Naive B cell (primary cell): ENCODE data around the gene SRBD1. TPM values are rescaled to one million over a fixed set of nuclear protein-coding genes. Genes with fewer than 3 reads are reported as not detected.
A peak's percentile ranks its signal among the peaks of the same experiment; 100 is the strongest.

Experiments
- ATAC-seq, 2 donors: fragments of 150-1000 bp; cut with Tn5 transposase; 2 replicates each; pipeline ENCODE4 v1.10.0; 2021; ENCODE audit warnings: low read depth in 2 of 2, mild to moderate bottlenecking in 2 of 2, moderate library complexity in 2 of 2
- DNase-seq: peaks from one replicate; pipeline ENCODE4 v3.0.0; 2022
- H3K27ac Mint-ChIP-seq, 6 donors: one replicate each; pipeline ENCODE4 v1.8.0; 2020 to 2022; ENCODE audit warnings: mild to moderate bottlenecking in 6 of 6, mixed read lengths in 6 of 6, moderate library complexity in 5 of 6, inconsistent platforms in 2 of 6
- H3K27me3 Mint-ChIP-seq, 3 donors: one replicate each; pipeline ENCODE4 v1.8.0; 2021 to 2022; ENCODE audit warnings: mixed read lengths in 3 of 3, mild to moderate bottlenecking in 1 of 3
- H3K36me3 Mint-ChIP-seq, 2 donors: one replicate each; pipeline ENCODE4 v1.8.0; 2020 to 2022; ENCODE audit warnings: mixed read lengths in 2 of 2, inconsistent platforms in 1 of 2, mild to moderate bottlenecking in 1 of 2
- H3K4me1 Mint-ChIP-seq, 3 donors: one replicate each; pipeline ENCODE4 v1.8.0; 2020 to 2022; ENCODE audit warnings: mixed read lengths in 3 of 3, inconsistent platforms in 1 of 3, mild to moderate bottlenecking in 1 of 3, moderate library complexity in 1 of 3
- H3K4me3 Mint-ChIP-seq, 8 donors: one replicate each; pipeline ENCODE4 v1.8.0; 2020 to 2022; ENCODE audit warnings: mild to moderate bottlenecking in 8 of 8, mixed read lengths in 8 of 8, moderate library complexity in 8 of 8, inconsistent platforms in 2 of 8
- H3K9me3 Mint-ChIP-seq, 7 donors: one replicate each; pipeline ENCODE4 v1.8.0; 2020 to 2022; ENCODE audit warnings: mixed read lengths in 7 of 7, mild to moderate bottlenecking in 5 of 7, inconsistent platforms in 2 of 7, moderate library complexity in 1 of 7
- polyA plus RNA-seq, 6 donors: library from polyadenylated mRNA; unstranded; fragments of 300-500 nt; fragmentation: Illumina TruSeq; gene quantifications; one replicate each; pipeline ENCODE4 v1.2.3, GENCODE V29; 2021; ENCODE audit warnings: low read depth in 6 of 6

Gene SRBD1
- polyA plus RNA-seq, 6 donors from 2014 or later: 11.6 to 20.0 (median 15.1) TPM

GRCh38 chr2:45625824-45626223, 14.8 kb upstream of the SRBD1 start:
- no peak overlapping the region for H3K27ac Mint-ChIP-seq
- H3K36me3 Mint-ChIP-seq: peaks cover 0 to 4% of the 10 kb centered on the region in 2 donors

DNA sequence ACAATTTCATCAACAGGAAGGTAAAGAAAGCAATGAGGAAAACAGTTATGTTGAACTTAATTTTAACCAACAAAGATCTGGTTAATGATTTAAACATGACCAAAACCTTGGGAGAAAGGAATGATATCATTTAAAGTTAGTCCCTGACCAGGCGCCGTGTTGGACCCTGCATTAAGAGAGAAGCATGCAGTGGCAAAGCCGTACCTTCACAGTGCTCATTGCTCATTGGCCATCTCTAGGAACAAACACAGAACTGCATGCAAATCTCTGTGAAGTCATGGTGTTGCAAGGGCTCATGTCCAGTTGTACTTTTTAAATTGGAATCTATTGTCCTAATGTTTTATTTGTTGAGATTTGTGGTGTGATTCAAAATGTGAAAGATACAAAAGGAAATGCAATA, 12.0 kb upstream of the SRBD1 start:
- H3K4me1 Mint-ChIP-seq: no peaks in the 10 kb centered on the region
- H3K4me3 Mint-ChIP-seq: no peak overlapping the region
- no peak overlapping the region for H3K27ac Mint-ChIP-seq
- H3K27me3 Mint-ChIP-seq: peaks cover 0 to 14% (median 3%) of the 10 kb centered on the region in 3 donors
- ATAC-seq (no peak), DNase-seq (no peak)
- H3K9me3 Mint-ChIP-seq: no peaks in the 10 kb centered on the region
- no peaks in the 10 kb centered on the region for H3K36me3 Mint-ChIP-seq

More at GRCh38 chr2:45625824-45626223, 14.8 kb upstream of the SRBD1 start:
- peaks cover 0 to 4% (median 0%) of the 10 kb centered on the region in 7 donors for H3K9me3 Mint-ChIP-seq
- ATAC-seq (no peak), DNase-seq (no peak)
- peaks cover 0 to 13% (median 9%) of the 10 kb centered on the region in 3 donors for H3K27me3 Mint-ChIP-seq
- H3K4me3 Mint-ChIP-seq: no peak overlapping the region
- no peaks in the 10 kb centered on the region for H3K4me1 Mint-ChIP-seq

DNA sequence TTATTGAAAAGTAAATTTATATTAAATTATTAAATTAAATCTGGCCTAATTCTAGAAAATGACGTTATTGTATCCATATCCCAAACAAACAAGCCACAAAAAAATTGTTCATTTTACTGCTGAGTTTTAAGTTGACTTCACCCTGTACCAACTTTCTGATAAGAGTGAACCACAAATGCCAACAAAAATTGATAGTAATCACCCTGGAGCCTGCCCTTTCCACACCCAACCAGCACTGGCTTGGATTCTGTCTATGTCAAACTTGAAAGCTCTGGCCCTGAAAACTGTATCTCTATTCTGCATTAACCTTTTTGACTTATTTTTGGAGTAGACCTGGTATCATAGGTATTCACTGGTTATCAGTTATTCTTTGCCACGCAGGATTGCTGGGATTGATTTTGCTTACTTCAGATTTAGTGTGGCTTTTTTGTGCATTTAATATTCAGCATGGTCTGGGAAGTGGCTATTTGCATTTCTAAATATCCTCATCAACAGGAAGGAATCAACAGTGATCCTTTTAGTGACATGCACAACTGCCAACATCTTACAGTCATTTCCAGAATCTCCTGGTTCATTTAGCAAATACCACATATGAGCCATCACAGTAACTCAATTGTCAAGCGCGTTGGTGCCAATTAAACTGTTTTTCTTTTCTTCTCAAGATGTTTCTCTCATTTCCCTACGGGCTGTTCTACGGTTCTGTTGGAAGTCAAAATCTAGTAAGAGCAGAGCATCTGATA, 11.4 kb upstream of the SRBD1 start:
- Mint-ChIP-seq H3K27ac (no peak overlapping the region), H3K4me3 (no peak overlapping the region), H3K9me3 (no peaks in the 10 kb centered on the region), H3K4me1 (no peaks in the 10 kb centered on the region), H3K36me3 (no peaks in the 10 kb centered on the region), H3K27me3 (peaks cover 0 to 14% (median 3%) of the 10 kb centered on the region in 3 donors)
- DNase-seq (no peak), ATAC-seq (no peak)

DNA sequence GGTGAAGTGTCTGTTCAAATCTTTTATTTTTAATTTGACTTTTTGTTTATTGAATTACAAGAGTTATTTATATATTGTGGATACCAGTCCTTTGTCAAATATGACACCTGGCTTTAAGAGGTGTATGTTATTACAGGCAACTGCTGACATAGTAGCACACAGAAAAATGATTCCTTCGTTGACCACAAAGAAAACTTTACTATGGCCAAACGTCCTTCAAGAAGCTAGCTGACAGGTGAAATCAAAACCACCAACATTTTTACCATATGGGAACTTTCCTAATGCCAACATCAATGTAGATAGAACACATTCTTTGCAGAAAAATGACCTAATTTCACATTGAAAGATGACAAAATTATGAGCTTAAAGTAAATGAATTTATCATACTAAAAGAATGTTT, 6.4 kb upstream of the SRBD1 start:
- Mint-ChIP-seq H3K4me1 (no peaks in the 10 kb centered on the region), H3K27me3 (peaks cover 0 to 7% (median 0%) of the 10 kb centered on the region in 3 donors), H3K27ac (no peak overlapping the region), H3K36me3 (no peaks in the 10 kb centered on the region), H3K9me3 (no peaks in the 10 kb centered on the region), H3K4me3 (no peak overlapping the region)
- ATAC-seq: no peak
- no peak for DNase-seq

GRCh38 chr2:45616658-45617411, 5.8 kb upstream of the SRBD1 start:
- H3K36me3 Mint-ChIP-seq: no peaks in the 10 kb centered on the region
- H3K9me3 Mint-ChIP-seq: no peaks in the 10 kb centered on the region
- peaks cover 0 to 6% (median 5%) of the 10 kb centered on the region in 3 donors for H3K4me1 Mint-ChIP-seq
- no peak overlapping the region for H3K27ac Mint-ChIP-seq
- ATAC-seq (no peak), DNase-seq (no peak)
- H3K27me3 Mint-ChIP-seq: peaks cover 0 to 6% (median 0%) of the 10 kb centered on the region in 3 donors
- no peak overlapping the region for H3K4me3 Mint-ChIP-seq

GRCh38 chr2:45614871-45615415, 3.9 kb upstream of the SRBD1 start:
- Mint-ChIP-seq H3K4me3 (no peak overlapping the region), H3K27ac (peak overlapping the region in 1 of 6 donors; percentile 42), H3K9me3 (no peaks in the 10 kb centered on the region), H3K36me3 (no peaks in the 10 kb centered on the region), H3K4me1 (peaks cover 10 to 18% (median 14%) of the 10 kb centered on the region in 3 donors), H3K27me3 (no peaks in the 10 kb centered on the region)
- DNase-seq: no peak
- ATAC-seq: no peak

DNA sequence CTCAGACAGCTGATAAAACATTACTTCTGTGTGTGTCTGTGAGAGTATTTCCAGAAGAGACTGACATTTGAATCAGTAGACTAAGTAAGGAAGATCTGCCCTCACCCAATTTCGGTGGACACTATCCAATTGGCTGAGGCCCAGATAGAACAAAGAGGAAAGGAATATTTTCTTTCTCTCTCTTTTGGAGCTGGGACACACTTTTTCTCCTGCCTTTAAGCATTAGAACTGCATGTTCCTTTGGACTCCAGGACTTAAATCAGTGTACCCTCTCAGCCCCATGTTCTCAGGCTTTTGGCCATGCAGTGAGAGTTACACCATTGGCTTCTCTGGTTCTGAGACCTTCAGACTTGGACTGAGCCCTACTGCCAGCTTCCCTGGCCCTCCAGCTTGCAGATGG, 3.3 kb upstream of the SRBD1 start:
- DNase-seq (no peak), ATAC-seq (no peak)
- Mint-ChIP-seq H3K9me3 (no peaks in the 10 kb centered on the region), H3K4me3 (peak overlapping the region in 1 of 8 donors; percentile 55), H3K27ac (peak overlapping the region in 1 of 6 donors; percentile 62), H3K27me3 (no peaks in the 10 kb centered on the region), H3K4me1 (peaks cover 16 to 23% (median 18%) of the 10 kb centered on the region in 3 donors), H3K36me3 (no peaks in the 10 kb centered on the region)

GRCh38 chr2:45612731-45613130, 1.7 kb upstream of the SRBD1 start:
- H3K27me3 Mint-ChIP-seq: no peaks in the 10 kb centered on the region
- DNase-seq: no peak
- H3K4me3 Mint-ChIP-seq: peak overlapping the region in 1 of 8 donors; percentile 98
- peak overlapping the region in 1 of 6 donors; percentile 98 for H3K27ac Mint-ChIP-seq
- peaks cover 25 to 29% (median 25%) of the 10 kb centered on the region in 3 donors for H3K4me1 Mint-ChIP-seq
- H3K9me3 Mint-ChIP-seq: no peaks in the 10 kb centered on the region
- H3K36me3 Mint-ChIP-seq: no peaks in the 10 kb centered on the region
- ATAC-seq: no peak

GRCh38 chr2:45612285-45612684, 1.2 kb upstream of the SRBD1 start:
- ATAC-seq: no peak

GRCh38 chr2:45610281-45611019, 617 bp downstream of the SRBD1 start:
- H3K36me3 Mint-ChIP-seq: no peaks in the 10 kb centered on the region
- H3K4me1 Mint-ChIP-seq: peaks cover 25 to 30% (median 29%) of the 10 kb centered on the region in 3 donors
- ATAC-seq: peak; percentile 66 to 69
- H3K9me3 Mint-ChIP-seq: no peaks in the 10 kb centered on the region
- no peak for DNase-seq
- no peaks in the 10 kb centered on the region for H3K27me3 Mint-ChIP-seq
- peak overlapping the region; percentile 93 to 99 (median 98) for H3K4me3 Mint-ChIP-seq
- peak overlapping the region; percentile 98 to 99 (median 99) for H3K27ac Mint-ChIP-seq

More at GRCh38 chr2:45612285-45612684, 1.2 kb upstream of the SRBD1 start:
- no peak for DNase-seq
- H3K27ac Mint-ChIP-seq: peak overlapping the region in 4 of 6 donors; percentile 39 to 98 (median 52)
- no peaks in the 10 kb centered on the region for H3K27me3 Mint-ChIP-seq
- peak overlapping the region in 4 of 8 donors; percentile 31 to 99 (median 96) for H3K4me3 Mint-ChIP-seq
- H3K36me3 Mint-ChIP-seq: no peaks in the 10 kb centered on the region
- H3K9me3 Mint-ChIP-seq: no peaks in the 10 kb centered on the region
- H3K4me1 Mint-ChIP-seq: peaks cover 25 to 29% (median 26%) of the 10 kb centered on the region in 3 donors

- DNase-seq (no peak), ATAC-seq (no peak)
- no peak overlapping the region for H3K27ac Mint-ChIP-seq
- H3K9me3 Mint-ChIP-seq: no peaks in the 10 kb centered on the region
- H3K4me3 Mint-ChIP-seq: peak overlapping the region in 1 of 8 donors; percentile 39
- peaks cover 3 to 15% of the 10 kb centered on the region in 2 donors for H3K36me3 Mint-ChIP-seq
- peaks cover 35 to 41% (median 39%) of the 10 kb centered on the region in 3 donors for H3K4me1 Mint-ChIP-seq
- H3K27me3 Mint-ChIP-seq: no peaks in the 10 kb centered on the region
Observed at GRCh38 chr2:45607701-45608100, 3.4 kb downstream of the SRBD1 start.

DNA sequence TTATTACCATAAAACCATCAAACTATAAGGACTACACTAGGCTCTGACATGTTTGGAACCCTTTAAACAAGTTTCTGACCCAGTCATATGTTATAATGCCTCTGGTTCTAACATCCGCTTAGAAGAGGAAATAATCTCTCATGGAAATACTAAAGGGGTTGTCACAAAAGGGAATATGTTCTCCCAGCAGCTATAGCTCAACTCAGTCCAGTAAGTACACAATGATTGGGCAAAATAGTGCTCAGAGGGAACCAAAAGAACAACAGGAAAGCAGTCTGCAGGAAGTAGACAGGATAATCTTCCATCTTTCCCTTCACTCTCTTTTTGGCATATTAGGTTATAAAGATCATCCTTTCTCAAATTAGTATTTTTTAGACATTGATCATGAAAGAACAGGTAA, 4.3 kb downstream of the SRBD1 start:
- no peak for DNase-seq
- ATAC-seq: no peak
- peaks cover 35 to 38% (median 36%) of the 10 kb centered on the region in 3 donors for H3K4me1 Mint-ChIP-seq
- H3K27ac Mint-ChIP-seq: peak overlapping the region in 2 of 6 donors; percentile 7 to 33
- H3K9me3 Mint-ChIP-seq: no peaks in the 10 kb centered on the region
- H3K27me3 Mint-ChIP-seq: no peaks in the 10 kb centered on the region
- H3K4me3 Mint-ChIP-seq: peak overlapping the region in 1 of 8 donors; percentile 39
- H3K36me3 Mint-ChIP-seq: peaks cover 3 to 17% of the 10 kb centered on the region in 2 donors

DNA sequence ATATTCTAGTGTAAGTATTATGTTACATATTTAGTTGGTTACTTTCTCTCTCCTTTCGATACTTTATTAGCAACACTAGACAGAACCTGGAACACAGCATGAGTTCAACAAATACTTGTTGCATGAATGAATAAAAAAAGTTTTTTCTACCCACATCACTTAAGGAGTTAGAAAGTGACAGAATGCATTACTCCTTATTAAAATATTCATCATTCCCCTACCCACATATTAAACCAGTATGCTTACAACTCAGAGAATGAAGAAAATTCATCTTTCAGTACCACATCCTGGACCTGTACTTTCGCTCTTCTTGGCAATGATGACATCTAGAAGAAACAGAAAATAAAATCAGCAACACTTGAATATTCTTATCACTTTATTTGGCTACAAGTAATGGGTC, 6.0 kb downstream of the SRBD1 start:
- DNase-seq (no peak), ATAC-seq (no peak)
- H3K4me1 Mint-ChIP-seq: peaks cover 19 to 34% (median 32%) of the 10 kb centered on the region in 3 donors
- no peak overlapping the region for H3K4me3 Mint-ChIP-seq
- H3K9me3 Mint-ChIP-seq: no peaks in the 10 kb centered on the region
- H3K27ac Mint-ChIP-seq: no peak overlapping the region
- no peaks in the 10 kb centered on the region for H3K27me3 Mint-ChIP-seq
- H3K36me3 Mint-ChIP-seq: peaks cover 3 to 24% of the 10 kb centered on the region in 2 donors
